ENCODE measurements around the gene PANK2. TPM values are rescaled to one million over a fixed set of nuclear protein-coding genes. Genes with fewer than 3 reads are reported as not detected.

Gene PANK2
- total RNA-seq, 1 donor from 2014 or later, result 65.4 TPM

DNA sequence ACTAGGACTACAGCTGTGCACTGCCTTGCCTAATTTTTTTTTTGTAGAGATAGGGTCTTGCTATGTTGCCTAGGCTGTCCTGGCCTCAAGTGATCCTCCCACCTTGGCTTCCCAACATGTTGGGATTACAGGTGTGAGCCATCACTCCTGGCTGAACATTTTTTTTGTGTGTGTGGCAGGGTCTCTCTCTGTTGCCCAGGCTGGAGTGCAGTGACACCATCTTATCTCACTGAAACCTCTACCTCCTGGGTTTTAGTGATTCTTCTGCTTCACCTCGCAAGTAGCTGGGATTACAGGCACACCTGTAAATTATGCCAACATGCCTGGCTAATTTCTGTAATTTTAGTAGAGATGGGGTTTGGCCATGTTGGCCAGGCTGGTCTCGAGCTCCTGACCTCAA is 25.3 kb downstream of the PANK2 start:
- no peaks in the 10 kb centered on the region for H3K9me3 Mint-ChIP-seq
- no peak overlapping the region for H3K4me3 Mint-ChIP-seq
- H3K36me3 Mint-ChIP-seq (ENCODE audit: low read depth), result peaks cover 43% of the 10 kb centered on the region
- no peak overlapping the region for H3K27ac Mint-ChIP-seq (ENCODE audit: unreplicated experiment)
- H3K27me3 Mint-ChIP-seq (ENCODE audit: low read depth), result no peaks in the 10 kb centered on the region
- TF ChIP-seq, protein P1, sequence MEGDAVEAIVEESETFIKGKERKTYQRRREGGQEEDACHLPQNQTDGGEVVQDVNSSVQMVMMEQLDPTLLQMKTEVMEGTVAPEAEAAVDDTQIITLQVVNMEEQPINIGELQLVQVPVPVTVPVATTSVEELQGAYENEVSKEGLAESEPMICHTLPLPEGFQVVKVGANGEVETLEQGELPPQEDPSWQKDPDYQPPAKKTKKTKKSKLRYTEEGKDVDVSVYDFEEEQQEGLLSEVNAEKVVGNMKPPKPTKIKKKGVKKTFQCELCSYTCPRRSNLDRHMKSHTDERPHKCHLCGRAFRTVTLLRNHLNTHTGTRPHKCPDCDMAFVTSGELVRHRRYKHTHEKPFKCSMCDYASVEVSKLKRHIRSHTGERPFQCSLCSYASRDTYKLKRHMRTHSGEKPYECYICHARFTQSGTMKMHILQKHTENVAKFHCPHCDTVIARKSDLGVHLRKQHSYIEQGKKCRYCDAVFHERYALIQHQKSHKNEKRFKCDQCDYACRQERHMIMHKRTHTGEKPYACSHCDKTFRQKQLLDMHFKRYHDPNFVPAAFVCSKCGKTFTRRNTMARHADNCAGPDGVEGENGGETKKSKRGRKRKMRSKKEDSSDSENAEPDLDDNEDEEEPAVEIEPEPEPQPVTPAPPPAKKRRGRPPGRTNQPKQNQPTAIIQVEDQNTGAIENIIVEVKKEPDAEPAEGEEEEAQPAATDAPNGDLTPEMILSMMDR (conservative IDR thresholded peaks at IDR 0.05), result no peak
- H3K4me1 Mint-ChIP-seq, result peaks cover 7% of the 10 kb centered on the region
- DNase-seq (ENCODE audit: low read depth, low spot score), result no peak

DNA sequence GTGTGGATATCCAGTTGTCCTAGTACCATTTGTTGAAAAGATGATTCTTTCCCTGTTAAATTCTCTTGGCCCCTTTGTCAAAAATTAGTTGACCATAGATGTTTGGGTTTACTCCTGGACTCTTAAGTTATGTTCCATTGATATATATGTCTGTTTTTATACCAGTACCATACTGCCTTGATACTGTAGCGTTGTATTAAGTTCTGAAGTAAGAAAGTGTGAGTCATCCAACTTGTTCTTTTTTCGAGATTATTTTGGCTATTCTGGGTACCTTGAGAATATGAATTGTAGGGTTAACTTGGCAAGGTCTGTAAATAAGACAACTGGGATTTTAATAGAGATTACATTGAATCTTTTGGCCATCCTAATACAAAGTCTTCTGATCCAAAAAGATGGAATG is 26.5 kb downstream of the PANK2 start:
- H3K4me3 Mint-ChIP-seq, result no peak overlapping the region
- no peaks in the 10 kb centered on the region for H3K9me3 Mint-ChIP-seq
- no peak overlapping the region for H3K27ac Mint-ChIP-seq (ENCODE audit: unreplicated experiment)
- H3K36me3 Mint-ChIP-seq (ENCODE audit: low read depth), result peaks cover 39% of the 10 kb centered on the region
- DNase-seq (ENCODE audit: low read depth, low spot score), result no peak
- TF ChIP-seq, protein P1 (conservative IDR thresholded peaks at IDR 0.05), result no peak
- H3K27me3 Mint-ChIP-seq (ENCODE audit: low read depth), result no peaks in the 10 kb centered on the region
- H3K4me1 Mint-ChIP-seq, result peaks cover 3% of the 10 kb centered on the region

DNA sequence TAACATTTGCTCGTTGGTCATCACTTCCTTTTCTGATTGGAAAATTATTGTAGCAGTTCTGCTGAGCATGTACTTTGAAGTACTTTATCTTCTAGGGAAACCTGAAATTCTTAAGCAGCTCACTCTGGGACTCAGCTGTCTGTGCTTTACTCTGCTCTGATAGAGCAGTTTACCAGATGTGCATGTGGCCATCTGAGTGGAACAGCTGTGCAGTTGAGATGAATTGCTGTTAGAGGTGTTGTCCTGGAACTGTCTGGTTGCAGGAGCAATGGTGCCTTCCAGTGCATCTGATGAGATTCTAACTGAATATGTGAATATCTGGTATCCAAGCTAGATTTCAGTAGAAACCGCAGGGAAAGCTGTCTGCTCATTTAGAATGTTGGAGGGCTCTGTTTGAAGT is 27.2 kb downstream of the PANK2 start:
- no peak for DNase-seq (ENCODE audit: low read depth, low spot score)

DNA sequence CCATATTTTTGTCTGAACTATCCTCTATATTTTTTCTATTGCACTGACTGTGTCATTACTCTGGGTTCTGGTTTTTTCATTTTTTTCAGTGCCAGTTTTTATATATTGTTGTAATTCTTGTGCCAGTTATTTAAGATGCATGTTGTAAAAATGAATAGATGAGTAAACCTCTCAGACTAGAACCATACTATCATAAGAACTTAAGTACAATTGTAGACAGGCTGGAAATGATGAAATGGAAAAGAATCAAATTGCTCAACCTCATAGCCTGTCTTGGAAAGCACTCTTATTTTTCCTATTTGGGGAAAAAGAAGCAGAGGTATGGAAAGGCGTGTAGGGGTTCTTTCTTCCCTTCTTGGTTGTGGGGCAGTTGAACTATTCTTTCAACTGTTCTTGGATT is 30.2 kb downstream of the PANK2 start:
- peaks cover 11% of the 10 kb centered on the region for H3K4me1 Mint-ChIP-seq
- H3K36me3 Mint-ChIP-seq (ENCODE audit: low read depth), result peaks cover 28% of the 10 kb centered on the region
- H3K4me3 Mint-ChIP-seq, result no peak overlapping the region
- no peaks in the 10 kb centered on the region for H3K9me3 Mint-ChIP-seq
- DNase-seq (ENCODE audit: low read depth, low spot score), result no peak
- TF ChIP-seq, protein P1 (conservative IDR thresholded peaks at IDR 0.05), result no peak
- no peak overlapping the region for H3K27ac Mint-ChIP-seq (ENCODE audit: unreplicated experiment)
- H3K27me3 Mint-ChIP-seq (ENCODE audit: low read depth), result no peaks in the 10 kb centered on the region

More for the DNA sequence above, 27.2 kb downstream of the PANK2 start:
- Mint-ChIP-seq H3K9me3 (no peaks in the 10 kb centered on the region), H3K36me3 (ENCODE audit: low read depth) (peaks cover 39% of the 10 kb centered on the region), H3K27me3 (ENCODE audit: low read depth) (no peaks in the 10 kb centered on the region), H3K27ac (ENCODE audit: unreplicated experiment) (no peak overlapping the region), H3K4me1 (peaks cover 3% of the 10 kb centered on the region), H3K4me3 (no peak overlapping the region)
- TF ChIP-seq, protein P1 (conservative IDR thresholded peaks at IDR 0.05), result no peak

DNA sequence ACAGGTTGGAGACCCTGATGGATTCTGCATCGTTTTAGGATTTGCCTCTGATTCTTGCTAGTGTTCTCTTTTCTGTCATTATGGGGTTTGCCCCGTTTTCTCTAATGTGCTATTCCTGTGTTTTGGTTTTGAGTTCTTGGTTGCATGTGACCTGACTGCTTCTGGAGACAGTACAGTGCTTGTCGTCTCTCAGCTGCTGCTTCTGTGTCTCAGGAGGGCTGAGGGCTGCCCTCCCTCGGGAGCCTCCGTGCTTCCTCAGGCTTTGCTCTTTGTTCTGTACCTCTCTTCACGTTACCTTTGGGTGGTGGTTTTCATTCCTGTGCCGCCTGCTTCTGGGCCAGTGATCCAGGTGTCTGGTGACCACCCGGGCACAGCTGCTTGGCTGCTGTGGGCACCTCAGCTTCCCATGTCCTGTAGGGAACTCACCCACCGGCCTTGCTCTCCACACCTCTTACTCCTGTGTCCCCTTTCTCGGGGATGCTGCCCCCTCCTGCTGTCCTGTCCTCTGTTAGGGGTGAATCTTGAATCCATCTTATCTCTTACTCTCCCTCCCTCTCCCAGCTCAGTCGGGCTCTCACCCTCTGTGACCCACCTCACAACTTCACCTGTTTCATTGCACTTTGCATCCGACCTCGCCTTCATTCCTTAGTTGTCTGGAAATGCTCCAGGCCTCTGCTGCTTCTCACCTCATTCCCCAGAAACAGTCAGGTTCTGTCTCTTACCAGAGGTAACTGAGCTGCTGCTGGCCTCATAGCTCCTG is 33.2 kb downstream of the PANK2 start:
- H3K4me3 Mint-ChIP-seq, result no peak overlapping the region
- H3K36me3 Mint-ChIP-seq (ENCODE audit: low read depth), result peaks cover 17% of the 10 kb centered on the region
- DNase-seq (ENCODE audit: low read depth, low spot score), result no peak
- TF ChIP-seq, protein P1 (conservative IDR thresholded peaks at IDR 0.05), result no peak
- no peaks in the 10 kb centered on the region for H3K27me3 Mint-ChIP-seq (ENCODE audit: low read depth)
- no peaks in the 10 kb centered on the region for H3K9me3 Mint-ChIP-seq
- peaks cover 22% of the 10 kb centered on the region for H3K4me1 Mint-ChIP-seq
- peak overlapping the region; percentile 44 for H3K27ac Mint-ChIP-seq (ENCODE audit: unreplicated experiment)
